Mesenchymal stem cell (in vitro differentiated cells and primary cell): ENCODE data around the gene RIMS1.

ENCODE experiments used
- DNase-seq: peaks from one replicate; pipeline ENCODE4 v3.0.0-alpha.2; 2013
- H2AFZ ChIP-seq: one replicate; pipeline ENCODE4 v1.6.1; 2013; ENCODE audit warnings: low read depth, mild to moderate bottlenecking, control low read depth, inconsistent platforms, low read length, moderate library complexity
- H2AK5ac ChIP-seq: 2 replicates; pipeline ENCODE4 v1.6.1; 2013; ENCODE audit warnings: low read length, moderate library complexity, mild to moderate bottlenecking, inconsistent platforms; ENCODE audit not compliant: severe bottlenecking
- H2BK120ac ChIP-seq: one replicate; pipeline ENCODE4 v1.6.1; 2013; ENCODE audit warnings: low read depth, mild to moderate bottlenecking, inconsistent platforms, low read length, moderate library complexity
- H2BK12ac ChIP-seq, 2 experiments: one replicate each; pipeline ENCODE4 v1.6.1; 2013; ENCODE audit warnings: inconsistent platforms in 2 of 2, low read length in 2 of 2, mild to moderate bottlenecking in 2 of 2, moderate library complexity in 2 of 2, control low read depth in 1 of 2
- H2BK15ac ChIP-seq: one replicate; pipeline ENCODE4 v1.6.1; 2013; ENCODE audit warnings: mild to moderate bottlenecking, low read depth, inconsistent platforms; ENCODE audit not compliant: poor library complexity, severe bottlenecking
- H2BK5ac ChIP-seq: 2 replicates; pipeline ENCODE4 v1.6.1; 2013; ENCODE audit warnings: low read depth, mild to moderate bottlenecking, low read length, control low read depth, inconsistent platforms; ENCODE audit not compliant: poor library complexity, severe bottlenecking
- H3K14ac ChIP-seq, 2 experiments: one replicate each; pipeline ENCODE4 v1.6.1; 2013; ENCODE audit warnings: inconsistent platforms in 2 of 2, low read length in 2 of 2, control low read depth in 1 of 2, mild to moderate bottlenecking in 1 of 2, moderate library complexity in 1 of 2
- H3K18ac ChIP-seq, 2 experiments: one replicate each; pipeline ENCODE4 v1.6.1; 2013; ENCODE audit warnings: inconsistent platforms in 2 of 2, low read length in 2 of 2, control low read depth in 1 of 2, low read depth in 1 of 2, mild to moderate bottlenecking in 1 of 2
- H3K23ac ChIP-seq, 2 experiments: one replicate each; pipeline ENCODE4 v1.6.1; 2013; ENCODE audit warnings: inconsistent platforms in 2 of 2, low read length in 2 of 2, mild to moderate bottlenecking in 2 of 2, moderate library complexity in 2 of 2, control low read depth in 1 of 2
- H3K27ac ChIP-seq: 2 replicates; pipeline ENCODE4 v1.5.1; 2013; ENCODE audit warnings: mild to moderate bottlenecking, moderate library complexity, low read length, control low read depth, inconsistent platforms; ENCODE audit not compliant: poor library complexity, severe bottlenecking
- H3K27me3 ChIP-seq, 2 experiments: 2 replicates each; pipeline versions ENCODE4 v1.6.1 to v1.7.0; 2013; ENCODE audit warnings: low read length in 2 of 2, mild to moderate bottlenecking in 2 of 2, moderate library complexity in 2 of 2, control low read depth in 1 of 2, inconsistent platforms in 1 of 2; ENCODE audit not compliant: control insufficient read depth in 1 of 2, insufficient read depth in 1 of 2
- H3K36me3 ChIP-seq, 2 experiments: 2 replicates each; pipeline versions ENCODE4 v1.6.1 to v1.7.0; 2013; ENCODE audit warnings: low read length in 2 of 2, control low read depth in 1 of 2, inconsistent platforms in 1 of 2, low read depth in 1 of 2, mild to moderate bottlenecking in 1 of 2; ENCODE audit not compliant: insufficient read depth in 2 of 2, control insufficient read depth in 1 of 2
- H3K4ac ChIP-seq, 2 experiments: one replicate each; pipeline ENCODE4 v1.6.1; 2013; ENCODE audit warnings: inconsistent platforms in 2 of 2, low read length in 2 of 2, mild to moderate bottlenecking in 2 of 2, moderate library complexity in 2 of 2, control low read depth in 1 of 2, low read depth in 1 of 2
- H3K4me1 ChIP-seq: 2 replicates; pipeline ENCODE4 v1.6.1; 2013; ENCODE audit warnings: low read depth, low read length, control low read depth; ENCODE audit not compliant: control insufficient read depth, insufficient read depth
- H3K4me2 ChIP-seq: 2 replicates; pipeline ENCODE4 v1.6.1; 2013; ENCODE audit warnings: low read length, mild to moderate bottlenecking, inconsistent platforms; ENCODE audit not compliant: poor library complexity, severe bottlenecking
- H3K4me3 ChIP-seq, 2 experiments: 2 replicates each; pipeline versions ENCODE4 v1.5.1 to v1.7.0; 2013; ENCODE audit warnings: low read length in 2 of 2, mild to moderate bottlenecking in 2 of 2, control low read depth in 1 of 2, low read depth in 1 of 2; ENCODE audit not compliant: insufficient read depth in 1 of 2
- H3K79me1 ChIP-seq: replicated peaks from 2 replicates; pipeline ENCODE4 v1.6.1; 2013; ENCODE audit warnings: mild to moderate bottlenecking, control low read depth, low read length, inconsistent platforms; ENCODE audit not compliant: poor library complexity, severe bottlenecking
- H3K9ac ChIP-seq: 2 replicates; pipeline ENCODE4 v1.7.0; 2013; ENCODE audit warnings: mild to moderate bottlenecking, low read length, moderate library complexity
- H3K9me3 ChIP-seq: 2 replicates; pipeline ENCODE4 v1.7.0; 2013; ENCODE audit warnings: mild to moderate bottlenecking, low read length; ENCODE audit not compliant: control insufficient read depth
- H4K8ac ChIP-seq: one replicate; pipeline ENCODE4 v1.6.1; 2013; ENCODE audit warnings: inconsistent platforms, mild to moderate bottlenecking, low read length, moderate library complexity
- H4K91ac ChIP-seq: one replicate; pipeline ENCODE4 v1.6.1; 2013; ENCODE audit warnings: mild to moderate bottlenecking, low read length, inconsistent platforms
- WGBS: methylation state at CpG from one replicate; pipeline ENCODE4 v1.1.7; 2013; ENCODE audit warnings: mixed read lengths; 5-methylcytosine and 5-hydroxymethylcytosine counted together

The RIMS1 gene

GRCh38 chr6:72078096-72078495 is 191.7 kb downstream of the RIMS1 start:
- no peak overlapping the region for H3K18ac ChIP-seq
- no peak overlapping the region for H3K4ac ChIP-seq
- no peak overlapping the region for H2BK120ac ChIP-seq
- no peak overlapping the region for H2BK5ac ChIP-seq
- DNase-seq = no peak
- H3K4me1 ChIP-seq = no peaks in the 10 kb centered on the region
- H3K27ac ChIP-seq = no peak overlapping the region
- WGBS = 83% methylated on average over 1 of the region's 1 CpG
- H3K9ac ChIP-seq = no peak overlapping the region
- H3K9me3 ChIP-seq = no peaks in the 10 kb centered on the region
- no peak overlapping the region for H3K4me2 ChIP-seq
- H2BK12ac ChIP-seq = no peak overlapping the region
- no peaks in the 10 kb centered on the region for H3K79me1 ChIP-seq
- H3K23ac ChIP-seq = no peak overlapping the region
- H3K14ac ChIP-seq = no peak overlapping the region
- no peak overlapping the region for H2AK5ac ChIP-seq
- H2BK15ac ChIP-seq = no peak overlapping the region
- H2AFZ ChIP-seq = no peak overlapping the region
- H4K8ac ChIP-seq = no peak overlapping the region
- no peaks in the 10 kb centered on the region for H3K27me3 ChIP-seq
- H4K91ac ChIP-seq = no peak overlapping the region
- H3K4me3 ChIP-seq = no peak overlapping the region
- H3K36me3 ChIP-seq = no peaks in the 10 kb centered on the region

GRCh38 chr6:72080260-72080941 is 194.1 kb downstream of the RIMS1 start:
- Histone ChIP-seq H4K8ac (no peak overlapping the region), H3K27me3 (no peaks in the 10 kb centered on the region), H2BK120ac (no peak overlapping the region), H2AFZ (no peak overlapping the region), H3K4me2 (no peak overlapping the region), H3K4ac (no peak overlapping the region), H3K18ac (no peak overlapping the region), H3K4me3 (no peak overlapping the region), H3K27ac (no peak overlapping the region), H3K23ac (no peak overlapping the region), H3K79me1 (no peaks in the 10 kb centered on the region), H2BK15ac (no peak overlapping the region), H3K9me3 (no peaks in the 10 kb centered on the region), H4K91ac (no peak overlapping the region), H3K9ac (no peak overlapping the region), H2BK12ac (no peak overlapping the region), H2AK5ac (no peak overlapping the region), H3K4me1 (no peaks in the 10 kb centered on the region), H3K36me3 (no peaks in the 10 kb centered on the region), H3K14ac (no peak overlapping the region), H2BK5ac (no peak overlapping the region)
- WGBS = 84% methylated on average over 2 of the region's 2 CpGs
- no peak for DNase-seq

DNA sequence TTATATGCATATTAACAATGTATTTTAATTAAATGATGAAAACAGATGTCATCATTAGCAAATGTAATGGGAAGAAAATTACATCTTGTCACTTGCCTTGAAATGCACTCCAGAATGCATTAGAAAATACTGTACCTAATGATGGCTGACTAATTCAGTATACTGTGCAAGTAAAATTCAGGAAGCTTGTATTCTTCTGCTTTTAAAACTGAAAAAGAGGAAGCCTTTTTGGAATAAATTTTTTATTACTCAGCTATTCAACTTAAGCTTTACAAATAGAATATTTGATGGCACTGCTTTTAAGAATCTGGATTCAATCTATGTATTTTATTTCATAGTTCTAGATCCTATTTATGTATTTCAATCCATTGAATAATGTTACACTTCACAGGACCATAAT is 195.5 kb downstream of the RIMS1 start:
- Histone ChIP-seq H3K4ac (no peak overlapping the region), H2BK12ac (no peak overlapping the region), H3K14ac (no peak overlapping the region), H2AK5ac (no peak overlapping the region), H3K9me3 (no peaks in the 10 kb centered on the region), H3K27me3 (no peaks in the 10 kb centered on the region), H3K79me1 (no peaks in the 10 kb centered on the region), H2BK5ac (no peak overlapping the region), H2BK120ac (no peak overlapping the region), H3K9ac (no peak overlapping the region), H3K4me1 (no peaks in the 10 kb centered on the region), H3K4me3 (no peak overlapping the region), H2AFZ (no peak overlapping the region), H3K23ac (no peak overlapping the region), H4K91ac (no peak overlapping the region), H3K27ac (no peak overlapping the region), H4K8ac (no peak overlapping the region), H2BK15ac (no peak overlapping the region), H3K4me2 (no peak overlapping the region), H3K18ac (no peak overlapping the region), H3K36me3 (no peaks in the 10 kb centered on the region)
- no peak for DNase-seq

DNA sequence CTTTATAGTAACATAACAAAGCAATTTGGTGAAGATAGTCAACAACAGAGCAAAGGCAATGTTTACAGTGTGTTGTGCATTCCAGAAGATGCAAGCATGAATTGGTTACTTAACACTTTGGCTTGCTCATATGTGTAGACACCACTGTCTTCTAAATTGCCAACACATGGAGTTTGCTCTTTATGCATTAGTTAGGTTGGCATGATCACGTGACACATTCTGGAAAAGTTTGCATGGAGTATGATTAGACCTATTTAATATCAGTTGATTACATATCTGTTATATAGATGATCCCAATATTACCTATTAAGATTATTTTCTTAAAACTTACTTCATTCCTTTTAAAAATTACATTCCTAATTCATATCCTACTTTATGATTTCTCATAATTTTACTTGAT is 197.6 kb downstream of the RIMS1 start:
- no peak overlapping the region for H3K4me2 ChIP-seq
- H2BK12ac ChIP-seq = no peak overlapping the region
- no peak overlapping the region for H2AK5ac ChIP-seq
- no peak overlapping the region for H3K4ac ChIP-seq
- H3K27me3 ChIP-seq = no peaks in the 10 kb centered on the region
- no peaks in the 10 kb centered on the region for H3K79me1 ChIP-seq
- H3K9me3 ChIP-seq = no peaks in the 10 kb centered on the region
- H2AFZ ChIP-seq = no peak overlapping the region
- H2BK120ac ChIP-seq = no peak overlapping the region
- H3K9ac ChIP-seq = no peak overlapping the region
- no peak for DNase-seq
- H2BK5ac ChIP-seq = no peak overlapping the region
- WGBS = no CpG with 5 or more reads among the region's 1 CpG
- no peak overlapping the region for H3K23ac ChIP-seq
- H2BK15ac ChIP-seq = no peak overlapping the region
- H3K14ac ChIP-seq = no peak overlapping the region
- no peak overlapping the region for H3K18ac ChIP-seq
- no peaks in the 10 kb centered on the region for H3K36me3 ChIP-seq
- H4K8ac ChIP-seq = no peak overlapping the region
- H3K4me3 ChIP-seq = no peak overlapping the region
- H4K91ac ChIP-seq = no peak overlapping the region
- no peak overlapping the region for H3K27ac ChIP-seq
- H3K4me1 ChIP-seq = no peaks in the 10 kb centered on the region
